ENCODE measurements around the gene SLC7A11. TPM values are rescaled to one million over a fixed set of nuclear protein-coding genes. Genes with fewer than 3 reads are reported as not detected.

Gene SLC7A11
- total and polyA plus RNA-seq, 2 donors from 2014 or later = 0.04 to 2.6 TPM

GRCh38 chr4:138279286-138279685, 37.1 kb upstream of the SLC7A11 start:
- intact Hi-C loops (cut with DNase I) = no loop called here
- H3K36me3 ChIP-seq (ENCODE audit: control insufficient read depth in 2 of 3, insufficient read depth in 3 of 3, low read length in 3 of 3) = no peaks in the 10 kb centered on the region
- no peak for FAIRE-seq

GRCh38 chr4:138277133-138277532, 35.0 kb upstream of the SLC7A11 start:
- no peak overlapping the region for H3K27ac ChIP-seq (ENCODE audit: low read depth in 2 of 2, low read length in 2 of 2)
- no peak for FAIRE-seq
- intact Hi-C loops (cut with DNase I) = no loop called here

More at GRCh38 chr4:138279286-138279685, 37.1 kb upstream of the SLC7A11 start:
- H3K4me1 ChIP-seq (ENCODE audit: control insufficient read depth in 2 of 3, insufficient read depth in 2 of 3, low read depth in 1 of 3, low read length in 3 of 3) = no peaks in the 10 kb centered on the region
- no peak overlapping the region for H3K27ac ChIP-seq (ENCODE audit: low read depth in 2 of 2, low read length in 2 of 2)
- no peak overlapping the region for H3K9ac ChIP-seq (ENCODE audit: low read length in 3 of 3)
- TF ChIP-seq CTCF (IDR thresholded peaks at IDR 0.05; ENCODE audit: borderline replicate concordance, extremely low read depth, insufficient read depth) = no peak
- no peaks in the 10 kb centered on the region for H3K9me3 ChIP-seq (ENCODE audit: control insufficient read depth in 2 of 3, insufficient read depth in 1 of 3, low read length in 3 of 3)
- H3K27me3 ChIP-seq (ENCODE audit: control insufficient read depth, insufficient read depth, low read length) = no peaks in the 10 kb centered on the region
- H3K4me3 ChIP-seq (ENCODE audit: low read length in 3 of 3) = no peak overlapping the region
- no peak for DNase-seq

GRCh38 chr4:138275963-138276621, 33.9 kb upstream of the SLC7A11 start:
- FAIRE-seq = no peak
- intact Hi-C loops (cut with DNase I) = no loop called here

More at GRCh38 chr4:138277133-138277532, 35.0 kb upstream of the SLC7A11 start:
- no peaks in the 10 kb centered on the region for H3K9me3 ChIP-seq (ENCODE audit: control insufficient read depth in 2 of 3, insufficient read depth in 1 of 3, low read length in 3 of 3)
- H3K4me3 ChIP-seq (ENCODE audit: low read length in 3 of 3) = no peak overlapping the region
- no peaks in the 10 kb centered on the region for H3K27me3 ChIP-seq (ENCODE audit: control insufficient read depth, insufficient read depth, low read length)
- no peak for TF ChIP-seq CTCF (IDR thresholded peaks at IDR 0.05; ENCODE audit: borderline replicate concordance, extremely low read depth, insufficient read depth)
- H3K36me3 ChIP-seq (ENCODE audit: control insufficient read depth in 2 of 3, insufficient read depth in 3 of 3, low read length in 3 of 3) = no peaks in the 10 kb centered on the region
- DNase-seq = no peak
- no peak overlapping the region for H3K9ac ChIP-seq (ENCODE audit: low read length in 3 of 3)
- H3K4me1 ChIP-seq (ENCODE audit: control insufficient read depth in 2 of 3, insufficient read depth in 2 of 3, low read depth in 1 of 3, low read length in 3 of 3) = no peaks in the 10 kb centered on the region

More at GRCh38 chr4:138275963-138276621, 33.9 kb upstream of the SLC7A11 start:
- DNase-seq = no peak
- TF ChIP-seq CTCF (IDR thresholded peaks at IDR 0.05; ENCODE audit: borderline replicate concordance, extremely low read depth, insufficient read depth) = no peak
- no peaks in the 10 kb centered on the region for H3K36me3 ChIP-seq (ENCODE audit: control insufficient read depth in 2 of 3, insufficient read depth in 3 of 3, low read length in 3 of 3)
- H3K27me3 ChIP-seq (ENCODE audit: control insufficient read depth, insufficient read depth, low read length) = no peaks in the 10 kb centered on the region
- no peak overlapping the region for H3K4me3 ChIP-seq (ENCODE audit: low read length in 3 of 3)
- no peak overlapping the region for H3K9ac ChIP-seq (ENCODE audit: low read length in 3 of 3)
- H3K27ac ChIP-seq (ENCODE audit: low read depth in 2 of 2, low read length in 2 of 2) = no peak overlapping the region
- H3K4me1 ChIP-seq (ENCODE audit: control insufficient read depth in 2 of 3, insufficient read depth in 2 of 3, low read depth in 1 of 3, low read length in 3 of 3) = no peaks in the 10 kb centered on the region
- H3K9me3 ChIP-seq (ENCODE audit: control insufficient read depth in 2 of 3, insufficient read depth in 1 of 3, low read length in 3 of 3) = no peaks in the 10 kb centered on the region
